ENCODE results near the gene MAPRE3.

MAPRE3 gene

GRCh38 chr2:26932974-26933373 is 37.5 kb upstream of the MAPRE3 start:
- no peak for DNase-seq (ENCODE audit: low read depth)
- no peak overlapping the region for H3K4me3 ChIP-seq (ENCODE audit: low read length)
- no peak for TF ChIP-seq CTCF (conservative IDR thresholded peaks at IDR 0.05; ENCODE audit: low read length)

GRCh38 chr2:26933431-26934334 is 36.8 kb upstream of the MAPRE3 start:
- no peak overlapping the region for H3K4me3 ChIP-seq (ENCODE audit: low read length)
- DNase-seq (ENCODE audit: low read depth) = no peak

GRCh38 chr2:26934335-26934724 is 36.1 kb upstream of the MAPRE3 start:
- no peak for DNase-seq (ENCODE audit: low read depth)
- no peak for TF ChIP-seq CTCF (conservative IDR thresholded peaks at IDR 0.05; ENCODE audit: low read length)
- no peak overlapping the region for H3K4me3 ChIP-seq (ENCODE audit: low read length)

More at GRCh38 chr2:26933431-26934334, 36.8 kb upstream of the MAPRE3 start:
- no peak for TF ChIP-seq CTCF (conservative IDR thresholded peaks at IDR 0.05; ENCODE audit: low read length)

- no peak for TF ChIP-seq CTCF (conservative IDR thresholded peaks at IDR 0.05; ENCODE audit: low read length)
- no peak overlapping the region for H3K4me3 ChIP-seq (ENCODE audit: low read length)
- no peak for DNase-seq (ENCODE audit: low read depth)
Observed at GRCh38 chr2:26934985-26935384, 35.5 kb upstream of the MAPRE3 start.

GRCh38 chr2:26936855-26937254 is 33.6 kb upstream of the MAPRE3 start:
- TF ChIP-seq CTCF (conservative IDR thresholded peaks at IDR 0.05; ENCODE audit: low read length) = no peak
- DNase-seq (ENCODE audit: low read depth) = no peak
- no peak overlapping the region for H3K4me3 ChIP-seq (ENCODE audit: low read length)

- TF ChIP-seq CTCF (conservative IDR thresholded peaks at IDR 0.05; ENCODE audit: low read length) = no peak
- no peak for DNase-seq (ENCODE audit: low read depth)
- no peak overlapping the region for H3K4me3 ChIP-seq (ENCODE audit: low read length)
Observed at GRCh38 chr2:26938399-26939118, 31.9 kb upstream of the MAPRE3 start.

All from AG10803 (cell line).